ENCODE measurements around the gene SLX4IP. TPM values are rescaled to one million over a fixed set of nuclear protein-coding genes. Genes with fewer than 3 reads are reported as not detected.

The SLX4IP gene
- polyA plus RNA-seq, 6 donors from 2014 or later, result 1.7 to 3.5 (median 2.5) TPM

DNA sequence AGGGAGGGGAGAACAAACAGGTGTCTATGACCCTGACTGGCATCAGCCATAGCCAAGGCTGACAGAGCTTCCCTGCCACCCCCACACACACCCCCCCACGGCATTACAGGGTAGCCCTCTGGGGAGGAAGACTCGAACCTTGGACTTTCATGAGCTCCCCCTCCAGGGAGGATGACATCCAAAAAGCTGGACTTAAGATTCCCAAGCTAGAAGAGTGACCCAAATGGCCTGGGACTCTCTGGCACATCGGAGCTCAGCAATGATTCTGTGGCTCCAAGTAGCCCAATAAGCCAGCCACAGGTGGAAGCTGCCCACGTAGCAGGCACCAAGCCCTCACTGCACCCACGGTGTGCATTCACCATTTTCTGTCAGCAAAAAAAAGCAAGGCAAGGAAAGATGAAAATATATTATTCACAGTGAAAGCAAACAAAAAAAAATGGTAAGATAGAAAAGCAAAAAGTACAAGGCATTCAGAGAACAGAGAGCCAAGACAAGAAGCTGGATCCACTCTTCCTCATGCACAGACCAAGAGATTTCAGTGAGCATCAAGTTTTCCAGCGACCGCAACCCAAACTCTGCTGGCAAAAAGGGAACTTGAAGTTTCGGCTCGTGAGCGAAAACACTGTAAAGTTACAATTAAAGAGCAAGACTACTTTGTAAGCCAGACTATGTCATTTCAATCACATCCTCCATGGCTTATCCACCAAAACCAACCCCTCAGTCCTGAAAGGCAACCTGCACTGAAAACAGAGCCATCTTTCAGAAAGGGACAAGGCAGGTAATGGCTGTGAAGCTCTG, 227.8 kb downstream of the SLX4IP start:
- H3K4me1 Mint-ChIP-seq, result no peaks in the 10 kb centered on the region
- no peak for ATAC-seq (ENCODE audit: low read depth in 2 of 2)
- H3K36me3 Mint-ChIP-seq, result no peaks in the 10 kb centered on the region
- peaks cover 36 to 66% (median 58%) of the 10 kb centered on the region in 3 donors for H3K27me3 Mint-ChIP-seq
- H3K9me3 Mint-ChIP-seq, result peaks cover 0 to 2% (median 0%) of the 10 kb centered on the region in 7 donors
- peak overlapping the region in 1 of 6 donors; percentile 63 for H3K27ac Mint-ChIP-seq
- no peak for DNase-seq
- H3K4me3 Mint-ChIP-seq, result no peak overlapping the region

- no peak for DNase-seq
- Mint-ChIP-seq H3K36me3 (no peaks in the 10 kb centered on the region), H3K4me1 (no peaks in the 10 kb centered on the region), H3K4me3 (no peak overlapping the region), H3K27ac (no peak overlapping the region), H3K27me3 (peaks cover 41 to 75% (median 66%) of the 10 kb centered on the region in 3 donors), H3K9me3 (peaks cover 0 to 2% (median 0%) of the 10 kb centered on the region in 7 donors)
- no peak for ATAC-seq (ENCODE audit: low read depth in 2 of 2)
Measured at GRCh38 chr20:10663756-10664155, 228.7 kb downstream of the SLX4IP start.

DNA sequence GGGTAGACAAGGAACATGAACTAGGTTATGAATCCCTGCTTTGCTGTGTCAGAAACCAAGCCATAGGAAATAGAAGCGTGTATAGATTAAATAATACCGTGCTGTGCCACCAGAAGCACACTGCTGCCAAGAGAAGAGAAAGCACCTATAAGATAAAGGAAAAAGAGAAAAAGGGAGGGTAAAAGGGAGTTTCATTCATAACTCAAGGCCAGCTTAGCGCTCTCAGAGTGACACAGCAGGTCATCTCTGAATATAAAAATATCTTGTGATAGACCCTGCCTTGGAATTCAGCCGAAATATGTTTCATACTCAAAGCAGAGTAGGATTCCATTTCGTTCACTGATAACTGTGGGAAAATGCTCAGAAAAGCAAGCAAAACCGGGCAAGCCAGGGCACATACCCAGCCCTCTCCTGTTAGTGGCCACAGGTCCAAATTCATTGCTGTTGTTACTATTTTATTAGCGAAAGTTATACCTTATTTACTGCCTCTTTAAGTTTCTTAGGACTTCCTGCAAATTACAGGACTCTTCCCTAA, 230.0 kb downstream of the SLX4IP start:
- no peak for ATAC-seq (ENCODE audit: low read depth in 2 of 2)
- peaks cover 41 to 86% (median 79%) of the 10 kb centered on the region in 3 donors for H3K27me3 Mint-ChIP-seq
- no peak overlapping the region for H3K27ac Mint-ChIP-seq
- no peak for DNase-seq
- H3K9me3 Mint-ChIP-seq, result peaks cover 0 to 2% (median 0%) of the 10 kb centered on the region in 7 donors
- peaks cover 0 to under 1% (median 0%) of the 10 kb centered on the region in 3 donors for H3K4me1 Mint-ChIP-seq
- no peak overlapping the region for H3K4me3 Mint-ChIP-seq
- H3K36me3 Mint-ChIP-seq, result no peaks in the 10 kb centered on the region

DNA sequence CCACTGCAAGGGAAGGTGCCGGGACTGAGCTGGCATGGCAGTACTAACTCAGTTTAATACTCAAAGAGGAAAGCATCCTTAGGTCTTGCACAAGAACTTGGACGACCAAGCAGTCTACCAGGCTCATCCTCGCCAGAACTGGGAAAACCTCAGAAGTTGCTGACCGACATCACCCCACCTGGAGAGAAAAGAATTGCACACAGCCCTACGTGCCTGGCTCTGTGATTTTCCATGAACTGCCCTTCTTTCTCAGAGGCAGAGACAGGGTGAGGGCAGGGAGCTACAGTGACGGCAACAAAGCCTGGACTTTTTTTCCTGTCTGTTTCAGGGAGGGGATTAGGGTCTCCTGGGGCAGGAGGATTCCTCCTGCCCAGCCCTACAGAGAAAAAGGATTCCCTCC, 230.7 kb downstream of the SLX4IP start:
- Mint-ChIP-seq H3K4me1 (peaks cover 5 to 8% (median 5%) of the 10 kb centered on the region in 3 donors), H3K4me3 (no peak overlapping the region), H3K9me3 (peaks cover 0 to under 1% (median 0%) of the 10 kb centered on the region in 7 donors), H3K27ac (peak overlapping the region in 1 of 6 donors; percentile 57), H3K36me3 (no peaks in the 10 kb centered on the region), H3K27me3 (peaks cover 46 to 86% (median 79%) of the 10 kb centered on the region in 3 donors)
- DNase-seq (no peak), ATAC-seq (ENCODE audit: low read depth in 2 of 2) (no peak)

GRCh38 chr20:10666221-10667076, 231.3 kb downstream of the SLX4IP start:
- no peaks in the 10 kb centered on the region for H3K36me3 Mint-ChIP-seq
- H3K9me3 Mint-ChIP-seq, result no peaks in the 10 kb centered on the region
- H3K27me3 Mint-ChIP-seq, result peaks cover 48 to 89% (median 79%) of the 10 kb centered on the region in 3 donors
- ATAC-seq (ENCODE audit: low read depth in 2 of 2) (no peak), DNase-seq (no peak)
- H3K27ac Mint-ChIP-seq, result no peak overlapping the region
- peaks cover 11 to 14% (median 11%) of the 10 kb centered on the region in 3 donors for H3K4me1 Mint-ChIP-seq
- no peak overlapping the region for H3K4me3 Mint-ChIP-seq

DNA sequence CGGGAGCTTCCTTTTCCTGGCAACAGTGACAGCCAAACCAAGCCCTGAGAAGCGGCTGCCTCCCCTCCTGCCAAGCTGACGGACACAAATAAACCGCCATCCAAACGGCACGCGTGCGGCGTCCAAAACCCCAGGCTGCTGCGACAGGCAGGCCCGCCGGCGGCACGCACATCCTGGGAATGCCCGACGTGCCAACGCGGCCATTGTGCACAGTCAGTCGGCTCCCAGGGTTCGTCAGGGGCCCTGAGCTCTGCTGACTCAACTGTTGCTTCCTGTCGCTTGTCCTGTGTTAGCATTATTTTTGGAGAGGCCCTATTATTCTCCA, 231.9 kb downstream of the SLX4IP start:
- no peak for ATAC-seq (ENCODE audit: low read depth in 2 of 2)
- Mint-ChIP-seq H3K27ac (no peak overlapping the region), H3K4me3 (no peak overlapping the region), H3K36me3 (no peaks in the 10 kb centered on the region), H3K27me3 (peaks cover 45 to 85% (median 76%) of the 10 kb centered on the region in 3 donors), H3K4me1 (peaks cover 13 to 18% (median 15%) of the 10 kb centered on the region in 3 donors), H3K9me3 (no peaks in the 10 kb centered on the region)
- no peak for DNase-seq

DNA sequence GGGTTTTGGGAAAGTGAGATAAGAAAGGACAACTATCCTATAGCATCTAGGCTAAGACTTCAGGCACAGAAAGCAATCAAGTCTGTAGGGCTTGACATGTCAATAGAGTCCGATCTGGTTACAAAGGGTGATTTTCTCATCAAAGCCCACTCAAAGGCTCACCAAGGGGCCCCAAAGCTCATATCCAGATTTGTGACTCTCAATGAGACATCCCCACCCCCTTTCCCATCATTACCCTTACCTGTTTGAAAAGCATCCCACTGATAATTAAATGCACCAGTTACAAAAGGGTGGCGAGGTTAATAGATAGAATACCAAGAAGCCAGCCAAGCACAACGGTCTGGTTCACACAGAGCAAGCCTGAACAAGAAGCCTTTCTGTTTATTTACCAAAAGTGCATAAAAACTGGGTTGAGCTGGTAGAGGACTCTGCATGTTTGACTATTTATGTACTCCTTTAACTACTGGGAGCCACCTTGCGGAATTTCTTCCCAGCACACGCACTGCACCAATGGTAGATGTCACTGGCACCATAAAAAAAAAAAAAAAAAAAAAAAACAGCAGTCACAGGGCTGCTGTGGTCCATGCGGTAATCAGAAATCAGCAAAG, 232.6 kb downstream of the SLX4IP start:
- no peaks in the 10 kb centered on the region for H3K36me3 Mint-ChIP-seq
- H3K9me3 Mint-ChIP-seq, result no peaks in the 10 kb centered on the region
- ATAC-seq (ENCODE audit: low read depth in 2 of 2) (no peak), DNase-seq (no peak)
- H3K4me1 Mint-ChIP-seq, result peaks cover 13 to 24% (median 22%) of the 10 kb centered on the region in 3 donors
- no peak overlapping the region for H3K27ac Mint-ChIP-seq
- peaks cover 52 to 79% (median 76%) of the 10 kb centered on the region in 3 donors for H3K27me3 Mint-ChIP-seq
- H3K4me3 Mint-ChIP-seq, result no peak overlapping the region

GRCh38 chr20:10668677-10669368, 233.7 kb downstream of the SLX4IP start:
- Mint-ChIP-seq H3K9me3 (no peaks in the 10 kb centered on the region), H3K4me1 (peaks cover 13 to 30% (median 27%) of the 10 kb centered on the region in 3 donors), H3K27ac (no peak overlapping the region), H3K27me3 (peaks cover 53 to 75% (median 68%) of the 10 kb centered on the region in 3 donors), H3K4me3 (no peak overlapping the region), H3K36me3 (no peaks in the 10 kb centered on the region)
- DNase-seq, result no peak
- ATAC-seq (ENCODE audit: low read depth in 2 of 2), result no peak

DNA sequence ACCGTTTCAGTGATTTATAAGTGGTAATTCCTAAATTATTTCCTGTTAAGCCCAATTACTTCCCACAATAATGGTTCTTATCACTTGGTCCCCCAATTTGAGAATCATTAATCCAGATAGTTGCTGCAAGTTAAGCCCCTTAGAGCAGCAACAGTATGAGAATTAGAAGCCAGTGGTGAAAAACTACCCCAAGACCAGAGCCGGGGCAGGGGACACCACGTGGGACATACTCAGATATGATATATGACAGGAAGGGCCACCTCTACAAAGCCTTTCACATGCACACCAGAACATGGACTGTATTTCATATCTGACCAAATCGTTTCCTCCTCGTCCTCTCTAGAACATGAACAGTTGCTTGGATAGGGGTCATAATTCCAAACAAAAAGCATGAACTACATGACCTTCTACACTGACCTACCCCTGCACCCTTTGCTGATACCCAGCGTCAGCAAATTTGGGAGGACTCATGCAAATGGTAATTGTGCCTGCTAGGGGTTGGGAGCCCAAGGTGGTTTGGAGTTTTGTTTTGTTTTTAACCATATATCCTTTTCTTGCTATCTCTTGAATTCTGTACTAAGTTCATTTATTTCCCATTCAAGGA, 234.8 kb downstream of the SLX4IP start:
- H3K4me1 Mint-ChIP-seq, result peaks cover 13 to 32% (median 30%) of the 10 kb centered on the region in 3 donors
- no peaks in the 10 kb centered on the region for H3K36me3 Mint-ChIP-seq
- no peak for ATAC-seq (ENCODE audit: low read depth in 2 of 2)
- H3K9me3 Mint-ChIP-seq, result no peaks in the 10 kb centered on the region
- peak overlapping the region in 2 of 8 donors; percentile 14 to 25 for H3K4me3 Mint-ChIP-seq
- DNase-seq, result no peak
- peaks cover 43 to 80% (median 63%) of the 10 kb centered on the region in 3 donors for H3K27me3 Mint-ChIP-seq
- H3K27ac Mint-ChIP-seq, result no peak overlapping the region

- DNase-seq, result no peak
Measured at GRCh38 chr20:10670501-10671220, 235.6 kb downstream of the SLX4IP start.

DNA sequence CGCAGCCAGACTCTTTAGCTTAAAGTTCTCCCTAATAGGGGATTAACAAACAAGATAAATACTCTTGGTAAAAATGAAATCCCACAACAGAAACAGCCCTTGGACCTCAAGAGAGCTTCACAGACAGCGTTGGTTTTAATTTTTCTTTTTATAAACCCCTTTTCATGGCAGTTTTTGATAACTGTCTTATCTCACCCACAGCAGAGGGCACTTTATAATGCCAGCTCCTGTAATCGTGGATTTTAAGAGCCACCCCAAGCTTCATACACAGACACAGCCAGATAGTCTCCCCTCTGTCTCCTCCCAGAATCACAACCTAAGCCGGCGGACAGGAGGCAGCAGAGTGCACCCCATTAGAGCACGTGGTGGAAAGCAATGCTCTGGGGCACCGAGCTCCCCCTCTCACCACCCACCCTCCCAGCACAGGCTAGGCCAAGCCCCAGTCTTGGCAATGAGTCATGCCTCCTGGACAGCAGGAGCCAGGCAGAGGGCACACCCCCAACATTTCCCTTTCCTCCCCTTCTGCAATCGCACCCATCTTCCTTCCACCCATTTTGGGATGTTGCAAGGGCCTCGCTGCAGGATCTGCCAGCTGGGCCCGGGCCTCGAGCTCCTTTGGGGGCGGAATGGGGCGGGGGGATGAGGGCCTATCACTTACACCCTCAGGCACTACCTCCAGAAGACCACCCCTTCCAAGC, 236.3 kb downstream of the SLX4IP start:
- Mint-ChIP-seq H3K4me3 (peak overlapping the region; percentile 35 to 94 (median 70)), H3K27ac (peak overlapping the region in 1 of 6 donors; percentile 30), H3K4me1 (peaks cover 13 to 35% (median 35%) of the 10 kb centered on the region in 3 donors), H3K9me3 (peaks cover 0 to 3% (median 0%) of the 10 kb centered on the region in 7 donors), H3K27me3 (peaks cover 45 to 84% (median 64%) of the 10 kb centered on the region in 3 donors), H3K36me3 (no peaks in the 10 kb centered on the region)
- DNase-seq, result no peak
- ATAC-seq (ENCODE audit: low read depth in 2 of 2), result peak; percentile 24 to 26

More at GRCh38 chr20:10670501-10671220, 235.6 kb downstream of the SLX4IP start:
- Mint-ChIP-seq H3K36me3 (no peaks in the 10 kb centered on the region), H3K27ac (peak overlapping the region in 2 of 6 donors; percentile 16 to 17), H3K4me1 (peaks cover 13 to 35% (median 35%) of the 10 kb centered on the region in 3 donors), H3K4me3 (peak overlapping the region in 7 of 8 donors; percentile 35 to 94 (median 70)), H3K9me3 (peaks cover 0 to 3% (median 0%) of the 10 kb centered on the region in 7 donors), H3K27me3 (peaks cover 43 to 84% (median 65%) of the 10 kb centered on the region in 3 donors)
- no peak for ATAC-seq (ENCODE audit: low read depth in 2 of 2)

Measured in naive B cell (primary cell).